Endothelial cell of umbilical vein (primary cell): ENCODE measurements around the gene TSHZ1.

Experiments
- EZH2 ChIP-seq: IDR thresholded peaks from 2 replicates; pipeline ENCODE4 v1.6.1; 2012; ENCODE audit warnings: borderline replicate concordance, low read depth, mild to moderate bottlenecking, moderate library complexity, low read length, inconsistent platforms; ENCODE audit not compliant: severe bottlenecking
- FOS ChIP-seq: IDR thresholded peaks from 2 replicates; pipeline ENCODE4 v1.6.1; 2011; ENCODE audit warnings: mild to moderate bottlenecking, low read length, moderate library complexity, borderline replicate concordance; ENCODE audit not compliant: insufficient read depth
- GATA2 ChIP-seq: IDR thresholded peaks from 2 replicates; pipeline ENCODE4 v1.7.0; 2011; ENCODE audit warnings: low read depth, mild to moderate bottlenecking, moderate library complexity, mixed read lengths, low read length; ENCODE audit not compliant: insufficient read length, insufficient read depth
- JUN ChIP-seq: IDR thresholded peaks from 2 replicates; pipeline ENCODE4 v1.6.1; 2011; ENCODE audit warnings: borderline replicate concordance, low read depth; ENCODE audit not compliant: insufficient read length, insufficient read depth
- MYC ChIP-seq: IDR thresholded peaks from one replicate; pipeline ENCODE4 v1.6.1; 2011; ENCODE audit warnings: mild to moderate bottlenecking, low read depth, low read length
- POLR2A ChIP-seq: IDR thresholded peaks from 2 replicates; pipeline ENCODE4 v1.6.1; 2012; ENCODE audit warnings: low read depth, mild to moderate bottlenecking, control low read depth, low read length
- POLR2AphosphoS5 ChIP-seq: IDR thresholded peaks from 2 replicates; pipeline ENCODE4 v1.6.1; 2012; ENCODE audit warnings: low read depth, mild to moderate bottlenecking, control low read depth, low read length, moderate library complexity; ENCODE audit not compliant: insufficient read depth
- TF ChIP-seq, protein P1 (sequence below), 2 donors: IDR thresholded peaks; 1 replicate in 1 of 2; 2 replicates in 1 of 2; pipeline ENCODE4 v1.5.1; 2011; ENCODE audit warnings: low read length in 2 of 2, mild to moderate bottlenecking in 2 of 2, moderate library complexity in 2 of 2, control low read depth in 1 of 2, inconsistent platforms in 1 of 2, low read depth in 1 of 2; ENCODE audit not compliant: insufficient read depth in 1 of 2; ENCODE audit errors: extremely low read depth in 1 of 2
- TF ChIP-seq, protein P2 (sequence below): IDR thresholded peaks from 2 replicates; pipeline ENCODE4 v1.6.1; 2011; ENCODE audit not compliant: insufficient read depth, insufficient read length

DNA sequence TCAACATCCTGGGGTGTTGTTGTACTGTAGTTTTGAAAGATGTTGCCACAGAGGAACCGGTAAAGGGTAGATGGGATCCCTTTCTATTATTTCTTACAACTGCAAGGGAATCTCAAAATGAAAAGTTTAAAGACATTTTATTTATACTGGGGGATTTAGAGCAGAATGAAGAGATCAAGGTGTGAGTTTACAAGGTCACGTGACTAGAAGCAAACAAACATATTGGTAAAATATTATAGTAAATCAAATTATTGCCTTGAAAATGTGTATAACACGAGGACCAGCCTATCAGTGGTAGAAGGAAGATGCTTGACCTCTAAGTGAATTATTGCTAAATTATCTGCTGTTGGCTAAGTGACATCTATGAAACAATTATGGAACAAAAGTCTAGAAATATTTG is 119.7 kb downstream of the TSHZ1 start:
- TF ChIP-seq POLR2A = no peak
- TF ChIP-seq JUN = no peak
- TF ChIP-seq, protein P1, sequence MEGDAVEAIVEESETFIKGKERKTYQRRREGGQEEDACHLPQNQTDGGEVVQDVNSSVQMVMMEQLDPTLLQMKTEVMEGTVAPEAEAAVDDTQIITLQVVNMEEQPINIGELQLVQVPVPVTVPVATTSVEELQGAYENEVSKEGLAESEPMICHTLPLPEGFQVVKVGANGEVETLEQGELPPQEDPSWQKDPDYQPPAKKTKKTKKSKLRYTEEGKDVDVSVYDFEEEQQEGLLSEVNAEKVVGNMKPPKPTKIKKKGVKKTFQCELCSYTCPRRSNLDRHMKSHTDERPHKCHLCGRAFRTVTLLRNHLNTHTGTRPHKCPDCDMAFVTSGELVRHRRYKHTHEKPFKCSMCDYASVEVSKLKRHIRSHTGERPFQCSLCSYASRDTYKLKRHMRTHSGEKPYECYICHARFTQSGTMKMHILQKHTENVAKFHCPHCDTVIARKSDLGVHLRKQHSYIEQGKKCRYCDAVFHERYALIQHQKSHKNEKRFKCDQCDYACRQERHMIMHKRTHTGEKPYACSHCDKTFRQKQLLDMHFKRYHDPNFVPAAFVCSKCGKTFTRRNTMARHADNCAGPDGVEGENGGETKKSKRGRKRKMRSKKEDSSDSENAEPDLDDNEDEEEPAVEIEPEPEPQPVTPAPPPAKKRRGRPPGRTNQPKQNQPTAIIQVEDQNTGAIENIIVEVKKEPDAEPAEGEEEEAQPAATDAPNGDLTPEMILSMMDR (IDR thresholded peaks at IDR 0.05; ENCODE audit: extremely low read depth in 1 of 2, insufficient read depth in 1 of 2, low read depth in 1 of 2, low read length in 2 of 2) = no peak
- TF ChIP-seq EZH2 = no peak
- TF ChIP-seq GATA2 = no peak
- TF ChIP-seq, protein P2, sequence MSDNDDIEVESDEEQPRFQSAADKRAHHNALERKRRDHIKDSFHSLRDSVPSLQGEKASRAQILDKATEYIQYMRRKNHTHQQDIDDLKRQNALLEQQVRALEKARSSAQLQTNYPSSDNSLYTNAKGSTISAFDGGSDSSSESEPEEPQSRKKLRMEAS = no peak
- TF ChIP-seq POLR2AphosphoS5 = no peak
- no peak for TF ChIP-seq MYC
- no peak for TF ChIP-seq FOS
